Measurements from ENCODE around the gene SMIM13. TPM values are rescaled to one million over a fixed set of nuclear protein-coding genes. Genes with fewer than 3 reads are reported as not detected.

The SMIM13 gene
- total and polyA plus RNA-seq, 4 donors: 2.9 to 14.7 (median 5.7) TPM

DNA sequence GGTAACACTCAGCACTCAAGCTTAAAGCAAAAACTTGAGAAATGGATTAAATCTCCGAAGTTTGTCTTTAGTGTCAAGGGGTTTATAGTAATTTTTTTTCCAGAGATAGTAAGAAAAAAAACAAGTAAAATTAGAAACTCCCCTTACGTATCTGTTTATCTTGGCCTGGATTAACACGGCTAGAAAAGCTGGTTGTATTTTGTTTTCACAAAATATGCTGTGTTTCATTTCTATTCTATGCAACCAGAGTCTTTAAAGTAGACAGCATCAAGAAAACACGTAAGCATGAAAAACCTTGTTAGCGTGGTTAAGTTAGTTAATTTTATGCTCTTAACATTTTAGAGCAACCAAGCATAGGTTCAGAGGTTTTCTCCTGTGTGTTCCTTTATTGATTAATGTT lies 39.6 kb downstream of the SMIM13 start:
- H3K27ac ChIP-seq (ENCODE audit: low read depth in 1 of 2, low read length in 1 of 2): no peak overlapping the region
- peaks cover 5 to 11% (median 7%) of the 10 kb centered on the region in 4 donors for H3K36me3 ChIP-seq (ENCODE audit: control insufficient read depth in 4 of 4, insufficient read depth in 4 of 4, low read length in 4 of 4)
- H3K4me1 ChIP-seq (ENCODE audit: control insufficient read depth in 5 of 5, insufficient read depth in 5 of 5, low read length in 5 of 5): peaks cover 0 to 11% (median 0%) of the 10 kb centered on the region in 5 donors
- 90 to 92% methylated on average over 5 of the region's 5 CpGs for WGBS, 2 donors
- H3K27me3 ChIP-seq (ENCODE audit: control insufficient read depth in 3 of 3, insufficient read depth in 3 of 3, low read length in 2 of 3): no peaks in the 10 kb centered on the region
- ATAC-seq (ENCODE audit: insufficient read depth, low FRiP score): no peak
- H3K9ac ChIP-seq (ENCODE audit: insufficient read depth in 1 of 2, low read length in 2 of 2): no peak overlapping the region
- H3K4me3 ChIP-seq: no peak overlapping the region
- no peaks in the 10 kb centered on the region for H3K9me3 ChIP-seq (ENCODE audit: control insufficient read depth in 4 of 4, insufficient read depth in 3 of 4, low read length in 3 of 4)
- TF ChIP-seq, protein P1, sequence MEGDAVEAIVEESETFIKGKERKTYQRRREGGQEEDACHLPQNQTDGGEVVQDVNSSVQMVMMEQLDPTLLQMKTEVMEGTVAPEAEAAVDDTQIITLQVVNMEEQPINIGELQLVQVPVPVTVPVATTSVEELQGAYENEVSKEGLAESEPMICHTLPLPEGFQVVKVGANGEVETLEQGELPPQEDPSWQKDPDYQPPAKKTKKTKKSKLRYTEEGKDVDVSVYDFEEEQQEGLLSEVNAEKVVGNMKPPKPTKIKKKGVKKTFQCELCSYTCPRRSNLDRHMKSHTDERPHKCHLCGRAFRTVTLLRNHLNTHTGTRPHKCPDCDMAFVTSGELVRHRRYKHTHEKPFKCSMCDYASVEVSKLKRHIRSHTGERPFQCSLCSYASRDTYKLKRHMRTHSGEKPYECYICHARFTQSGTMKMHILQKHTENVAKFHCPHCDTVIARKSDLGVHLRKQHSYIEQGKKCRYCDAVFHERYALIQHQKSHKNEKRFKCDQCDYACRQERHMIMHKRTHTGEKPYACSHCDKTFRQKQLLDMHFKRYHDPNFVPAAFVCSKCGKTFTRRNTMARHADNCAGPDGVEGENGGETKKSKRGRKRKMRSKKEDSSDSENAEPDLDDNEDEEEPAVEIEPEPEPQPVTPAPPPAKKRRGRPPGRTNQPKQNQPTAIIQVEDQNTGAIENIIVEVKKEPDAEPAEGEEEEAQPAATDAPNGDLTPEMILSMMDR (IDR thresholded peaks at IDR 0.05; ENCODE audit: control extremely low read depth, extremely low read depth): no peak
- no peak for DNase-seq

DNA sequence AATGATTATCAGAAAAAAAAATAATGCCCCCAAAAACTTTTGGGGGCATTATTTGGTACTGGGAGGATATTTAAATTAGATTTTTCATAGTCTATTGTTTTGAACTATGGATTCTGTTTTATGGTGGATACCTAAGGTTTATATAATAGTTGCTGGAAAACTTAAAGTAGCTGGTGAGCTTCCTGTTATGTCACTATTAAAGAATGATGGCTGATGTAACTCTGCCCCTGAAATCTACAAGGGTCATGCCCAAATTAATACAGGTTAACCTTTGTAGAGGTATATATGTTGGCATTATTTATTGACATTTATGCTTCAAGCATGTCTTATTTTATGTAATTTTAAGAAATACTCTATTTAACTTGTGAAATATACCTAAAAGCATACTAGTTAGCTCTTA lies 43.2 kb downstream of the SMIM13 start:
- Histone ChIP-seq H3K27ac (ENCODE audit: low read depth in 1 of 2, low read length in 1 of 2) (no peak overlapping the region), H3K4me1 (ENCODE audit: control insufficient read depth in 5 of 5, insufficient read depth in 5 of 5, low read length in 5 of 5) (no peaks in the 10 kb centered on the region), H3K9ac (ENCODE audit: insufficient read depth in 1 of 2, low read length in 2 of 2) (no peak overlapping the region), H3K9me3 (ENCODE audit: control insufficient read depth in 4 of 4, insufficient read depth in 3 of 4, low read length in 3 of 4) (no peaks in the 10 kb centered on the region), H3K36me3 (ENCODE audit: control insufficient read depth in 4 of 4, insufficient read depth in 4 of 4, low read length in 4 of 4) (peaks cover 5 to 11% (median 7%) of the 10 kb centered on the region in 4 donors), H3K4me3 (no peak overlapping the region), H3K27me3 (ENCODE audit: control insufficient read depth in 3 of 3, insufficient read depth in 3 of 3, low read length in 2 of 3) (no peaks in the 10 kb centered on the region)
- DNase-seq (no peak), ATAC-seq (ENCODE audit: insufficient read depth, low FRiP score) (no peak)
- TF ChIP-seq, protein P1 (IDR thresholded peaks at IDR 0.05; ENCODE audit: control extremely low read depth, extremely low read depth): no peak

DNA sequence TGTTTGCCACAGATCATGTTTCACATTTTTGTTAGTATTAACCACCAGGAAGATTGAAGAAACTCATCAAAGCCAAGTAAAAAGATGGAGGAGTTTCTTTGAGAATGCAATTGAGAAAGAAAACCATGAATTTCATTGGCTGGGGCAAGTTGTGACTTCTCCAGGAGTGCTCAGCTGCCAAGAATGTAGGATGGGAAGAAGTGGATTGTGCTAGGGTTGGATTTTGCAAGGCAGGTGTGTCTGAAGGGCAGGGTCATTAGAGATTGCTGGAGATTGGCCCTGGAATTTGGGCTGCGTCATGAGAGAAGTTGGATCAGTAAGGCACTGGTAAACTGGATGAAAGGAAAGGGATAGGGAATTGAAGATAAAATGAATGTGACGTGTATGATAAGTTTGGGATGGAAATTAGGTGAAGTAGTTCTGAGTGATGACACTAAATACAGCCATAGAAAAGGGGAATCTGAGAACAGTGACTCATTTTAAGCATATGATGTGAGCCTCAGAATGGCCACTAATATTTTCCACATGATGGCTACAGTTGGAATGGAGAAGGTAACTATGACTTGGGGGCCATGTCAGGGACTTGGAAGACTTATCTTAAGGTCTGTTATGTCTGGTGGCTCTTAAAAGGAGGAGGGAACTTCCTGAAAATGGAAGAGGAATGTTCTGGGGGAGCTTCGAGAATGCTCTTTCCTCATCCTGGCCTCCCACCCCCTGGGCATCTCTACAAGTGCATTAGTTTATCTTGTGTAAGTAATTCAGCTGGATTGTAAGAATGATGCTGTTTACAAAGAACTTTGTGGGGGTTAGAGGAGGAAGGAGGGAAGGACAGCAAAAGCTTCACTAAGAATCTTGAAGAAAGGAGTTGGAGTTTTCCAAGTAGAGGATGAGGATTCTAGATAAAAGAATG lies 45.7 kb downstream of the SMIM13 start:
- Histone ChIP-seq H3K36me3 (ENCODE audit: control insufficient read depth in 4 of 4, insufficient read depth in 4 of 4, low read length in 4 of 4) (peaks cover 5 to 11% (median 7%) of the 10 kb centered on the region in 4 donors), H3K9me3 (ENCODE audit: control insufficient read depth in 4 of 4, insufficient read depth in 3 of 4, low read length in 3 of 4) (no peaks in the 10 kb centered on the region), H3K9ac (ENCODE audit: insufficient read depth in 1 of 2, low read length in 2 of 2) (no peak overlapping the region), H3K4me3 (no peak overlapping the region), H3K4me1 (ENCODE audit: control insufficient read depth in 5 of 5, insufficient read depth in 5 of 5, low read length in 5 of 5) (no peaks in the 10 kb centered on the region), H3K27ac (ENCODE audit: low read depth in 1 of 2, low read length in 1 of 2) (no peak overlapping the region), H3K27me3 (ENCODE audit: control insufficient read depth in 3 of 3, insufficient read depth in 3 of 3, low read length in 2 of 3) (no peaks in the 10 kb centered on the region)
- DNase-seq: no peak
- no peak for ATAC-seq (ENCODE audit: insufficient read depth, low FRiP score)
- TF ChIP-seq, protein P1 (IDR thresholded peaks at IDR 0.05; ENCODE audit: control extremely low read depth, extremely low read depth): no peak
- whole genome bisulfite sequencing, 2 donors: 80 to 84% methylated on average over 3 of the region's 3 CpGs

All from lung (tissue), 12 donors.